Panc1 (cell line): ENCODE data around the gene TTC28. TPM values are rescaled to one million over a fixed set of nuclear protein-coding genes. Genes with fewer than 3 reads are reported as not detected.
A peak's percentile ranks its signal among the peaks of the same experiment; 100 is the strongest.

ENCODE experiments used
- ATAC-seq: fragments of 200-7000 bp; cut with Tn5 transposase; 2 replicates; pipeline ENCODE4 v1.9.1; 2020; ENCODE audit warnings: mild to moderate bottlenecking, moderate library complexity
- BruUV-seq: library from RNA; stranded (reverse); fragments of 400-500 nt; replicated peaks from 2 replicates; lab custom pipeline; 2021; lab: Mats Ljungman, UMichigan
- CTCF ChIA-PET: fragments of 300-600 bp; sonication (Branson Sonifier 250); formaldehyde crosslinking; loops from one replicate; lab custom pipeline; 2022; ENCODE audit warnings: antibody characterized with exemption; lab: Charles Lee
- POLR2A ChIA-PET: fragments of 300-600 bp; sonication (Branson Sonifier 250); formaldehyde crosslinking; loops from one replicate; lab custom pipeline; 2022; ENCODE audit warnings: antibody characterized with exemption; lab: Charles Lee
- DNase-seq: peaks from one replicate; pipeline ENCODE4 v3.0.0-alpha.2; 2010; ENCODE audit warnings: low read depth, low spot score
- H3K27ac ChIP-seq: 2 replicates; pipeline ENCODE4 v1.5.1; 2011; ENCODE audit warnings: mild to moderate bottlenecking, low read length, inconsistent platforms
- H3K27me3 ChIP-seq: fragments of 200-500 bp; sonication (Bioruptor generic); 2 replicates; pipeline ENCODE4 v1.6.0; 2014; ENCODE audit warnings: low read length, inconsistent platforms; ENCODE audit not compliant: control insufficient read depth, insufficient read depth
- H3K36me3 ChIP-seq: fragments of 200-500 bp; sonication (Bioruptor generic); 2 replicates; pipeline ENCODE4 v1.5.1; 2014; ENCODE audit warnings: inconsistent platforms, mild to moderate bottlenecking, low read length, moderate library complexity; ENCODE audit not compliant: control insufficient read depth, insufficient read depth
- H3K4me1 ChIP-seq: 2 replicates; pipeline ENCODE4 v1.5.1; 2011; ENCODE audit warnings: inconsistent platforms, mild to moderate bottlenecking, low read length, moderate library complexity; ENCODE audit not compliant: control insufficient read depth, insufficient read depth
- H3K4me3 ChIP-seq, 2 experiments: 2 replicates each; pipeline ENCODE4 v1.5.1; 2011 to 2012; ENCODE audit warnings: low read depth in 2 of 2, low read length in 2 of 2, mild to moderate bottlenecking in 2 of 2, inconsistent platforms in 1 of 2, moderate library complexity in 1 of 2
- H3K9me3 ChIP-seq: fragments of 200-500 bp; sonication (Bioruptor generic); 2 replicates; pipeline ENCODE4 v1.5.1; 2014; ENCODE audit warnings: low read depth, mild to moderate bottlenecking, inconsistent platforms, low read length, moderate library complexity; ENCODE audit not compliant: control insufficient read depth, insufficient read depth
- POLR2AphosphoS5 ChIP-seq: IDR thresholded peaks from 2 replicates; pipeline ENCODE4 v1.6.1; 2012; ENCODE audit warnings: mild to moderate bottlenecking, low read depth, low read length, moderate library complexity
- REST ChIP-seq, 2 experiments: IDR thresholded peaks; 2 replicates each; pipeline ENCODE4 v1.6.1; 2011 to 2012; ENCODE audit warnings: low read depth in 2 of 2, control low read depth in 1 of 2, low read length in 1 of 2, mild to moderate bottlenecking in 1 of 2, moderate library complexity in 1 of 2; ENCODE audit not compliant: insufficient read depth in 1 of 2
- SIN3A ChIP-seq: IDR thresholded peaks from 2 replicates; pipeline ENCODE4 v1.6.1; 2012; ENCODE audit warnings: low read depth, mild to moderate bottlenecking, low read length, moderate library complexity, borderline replicate concordance; ENCODE audit not compliant: insufficient read depth
- TCF7L2 ChIP-seq: IDR thresholded peaks from 2 replicates; pipeline ENCODE4 v1.6.1; 2011; ENCODE audit warnings: mild to moderate bottlenecking, low read depth, low read length, inconsistent platforms
- in situ Hi-C: cut with HindIII; loops from 2 replicates; pipeline ENCODE4 v1.10.0; 2016; ENCODE audit warnings: low sequenced_read_pairs, low pct_unique_long_range_greater_than_20kb
- intact Hi-C: fragments of 100-400 bp; cut with micrococcal nuclease; formaldehyde crosslinking; loops from one replicate; pipeline ENCODE4 v1.10.0; 2022; ENCODE audit not compliant: unreplicated experiment
- total RNA-seq: library from RNA; stranded (reverse); gene quantifications from one replicate; pipeline ENCODE4 v1.2.1, GENCODE V29; 2021; ENCODE audit not compliant: unreplicated experiment
- TF ChIP-seq, protein P1 (sequence below): fragments of 450-650 bp; IDR thresholded peaks from 2 replicates; pipeline ENCODE4 v1.5.1; 2017; ENCODE audit warnings: mild to moderate bottlenecking

The TTC28 gene
- total RNA-seq, 1 experiment from 2014 or later = 24.8 TPM

- no TSS peak for BruUV-seq
- no peaks in the 10 kb centered on the region for H3K4me1 ChIP-seq
- no peaks in the 10 kb centered on the region for H3K27me3 ChIP-seq
- ATAC-seq = peak; percentile 76
- TF ChIP-seq, protein P1, sequence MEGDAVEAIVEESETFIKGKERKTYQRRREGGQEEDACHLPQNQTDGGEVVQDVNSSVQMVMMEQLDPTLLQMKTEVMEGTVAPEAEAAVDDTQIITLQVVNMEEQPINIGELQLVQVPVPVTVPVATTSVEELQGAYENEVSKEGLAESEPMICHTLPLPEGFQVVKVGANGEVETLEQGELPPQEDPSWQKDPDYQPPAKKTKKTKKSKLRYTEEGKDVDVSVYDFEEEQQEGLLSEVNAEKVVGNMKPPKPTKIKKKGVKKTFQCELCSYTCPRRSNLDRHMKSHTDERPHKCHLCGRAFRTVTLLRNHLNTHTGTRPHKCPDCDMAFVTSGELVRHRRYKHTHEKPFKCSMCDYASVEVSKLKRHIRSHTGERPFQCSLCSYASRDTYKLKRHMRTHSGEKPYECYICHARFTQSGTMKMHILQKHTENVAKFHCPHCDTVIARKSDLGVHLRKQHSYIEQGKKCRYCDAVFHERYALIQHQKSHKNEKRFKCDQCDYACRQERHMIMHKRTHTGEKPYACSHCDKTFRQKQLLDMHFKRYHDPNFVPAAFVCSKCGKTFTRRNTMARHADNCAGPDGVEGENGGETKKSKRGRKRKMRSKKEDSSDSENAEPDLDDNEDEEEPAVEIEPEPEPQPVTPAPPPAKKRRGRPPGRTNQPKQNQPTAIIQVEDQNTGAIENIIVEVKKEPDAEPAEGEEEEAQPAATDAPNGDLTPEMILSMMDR = no peak; the same call in 1 of the 2 replicates
- no peak for TF ChIP-seq POLR2AphosphoS5
- no peak for TF ChIP-seq SIN3A
- no peak for TF ChIP-seq TCF7L2
- no peak for TF ChIP-seq REST (IDR thresholded peaks at IDR 0.05; ENCODE audit: insufficient read depth in 1 of 2, low read depth in 2 of 2, low read length in 1 of 2)
- POLR2A ChIA-PET = no interaction called here
- no peak overlapping the region for H3K27ac ChIP-seq
- H3K4me3 ChIP-seq = no peak overlapping the region
- CTCF ChIA-PET = interaction anchor here (0.5 to 0.7 kb wide), 2 partner anchors 48 to 70 kb away, joined by 4 read pairs; no protein-coding TSS in a partner anchor
- in situ Hi-C loops = no loop called here
- intact Hi-C loops = no loop called here
- DNase-seq = no peak
- H3K36me3 ChIP-seq = no peaks in the 10 kb centered on the region
- H3K9me3 ChIP-seq = no peaks in the 10 kb centered on the region
Observed at GRCh38 chr22:27990879-27991278, 688.8 kb downstream of the TTC28 start.

DNA sequence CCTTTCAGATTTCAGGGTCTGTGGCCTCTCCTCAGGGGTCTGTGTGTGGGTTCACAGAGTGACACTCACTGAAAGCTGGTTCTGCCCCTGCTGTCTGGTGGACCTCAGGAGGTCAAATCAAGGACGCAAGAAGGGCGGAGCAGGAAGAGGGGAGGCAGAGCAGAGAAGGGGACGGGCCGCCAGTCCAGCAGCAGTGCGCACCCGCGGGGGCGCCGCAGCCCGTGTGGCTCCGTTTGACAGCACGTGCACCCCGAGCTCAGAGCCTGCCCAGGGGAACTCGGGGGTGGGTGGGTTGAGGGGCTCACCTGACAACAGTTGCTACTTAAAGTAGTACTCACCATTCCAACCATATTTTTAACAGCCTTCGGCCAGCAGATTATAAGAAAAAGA, 689.2 kb downstream of the TTC28 start:
- ChIA-PET CTCF (interaction anchor here (0.5 to 0.7 kb wide), 2 partner anchors 48 to 70 kb away, joined by 4 read pairs; no protein-coding TSS in a partner anchor), POLR2A (interaction anchor here (0.6 kb wide), 1 partner anchor 11 kb away, joined by 13 read pairs; no protein-coding TSS in a partner anchor)
- Histone ChIP-seq H3K27ac (no peak overlapping the region), H3K4me1 (no peaks in the 10 kb centered on the region), H3K4me3 (no peak overlapping the region), H3K36me3 (no peaks in the 10 kb centered on the region), H3K9me3 (no peaks in the 10 kb centered on the region), H3K27me3 (no peaks in the 10 kb centered on the region)
- no TSS peak for BruUV-seq
- intact Hi-C loops (no loop called here), in situ Hi-C loops (no loop called here)
- TF ChIP-seq TCF7L2 = no peak
- no peak for TF ChIP-seq POLR2AphosphoS5
- no peak for TF ChIP-seq SIN3A
- TF ChIP-seq, protein P1 = no peak
- TF ChIP-seq REST (IDR thresholded peaks at IDR 0.05; ENCODE audit: insufficient read depth in 1 of 2, low read depth in 2 of 2, low read length in 1 of 2) = no peak
- no peak for ATAC-seq
- DNase-seq = no peak
